GM18498 (cell line): Measurements from ENCODE around the gene ERC2.
A peak's percentile ranks its signal among the peaks of the same experiment; 100 is the strongest.

Experiments used
- ATAC-seq: cut with Tn5 transposase; IDR thresholded peaks from one replicate; pipeline ENCODE4 v1.9.1; 2021; ENCODE audit warnings: mild to moderate bottlenecking, moderate library complexity; ENCODE audit not compliant: unreplicated experiment

ERC2 gene

DNA sequence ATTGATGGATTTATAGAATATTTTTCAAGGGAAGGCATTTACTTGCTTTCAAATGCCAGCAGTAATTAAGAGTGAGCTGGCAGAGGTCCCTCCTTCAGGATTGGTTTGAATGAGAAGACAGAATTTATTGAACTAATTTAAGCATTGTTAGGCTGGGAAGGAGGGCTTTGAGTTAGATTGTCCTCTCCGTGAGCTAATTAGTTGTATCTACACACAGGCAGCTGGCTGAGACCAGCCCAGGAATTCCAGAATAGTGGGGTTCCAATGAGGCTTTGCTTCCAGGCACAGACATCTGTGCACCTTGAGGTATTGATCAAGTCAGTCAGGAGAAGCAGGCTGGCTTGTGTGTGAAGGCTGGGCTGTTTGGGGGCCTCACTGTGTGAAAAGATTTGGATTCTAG lies 857.1 kb downstream of the ERC2 start:
- no peak for ATAC-seq

DNA sequence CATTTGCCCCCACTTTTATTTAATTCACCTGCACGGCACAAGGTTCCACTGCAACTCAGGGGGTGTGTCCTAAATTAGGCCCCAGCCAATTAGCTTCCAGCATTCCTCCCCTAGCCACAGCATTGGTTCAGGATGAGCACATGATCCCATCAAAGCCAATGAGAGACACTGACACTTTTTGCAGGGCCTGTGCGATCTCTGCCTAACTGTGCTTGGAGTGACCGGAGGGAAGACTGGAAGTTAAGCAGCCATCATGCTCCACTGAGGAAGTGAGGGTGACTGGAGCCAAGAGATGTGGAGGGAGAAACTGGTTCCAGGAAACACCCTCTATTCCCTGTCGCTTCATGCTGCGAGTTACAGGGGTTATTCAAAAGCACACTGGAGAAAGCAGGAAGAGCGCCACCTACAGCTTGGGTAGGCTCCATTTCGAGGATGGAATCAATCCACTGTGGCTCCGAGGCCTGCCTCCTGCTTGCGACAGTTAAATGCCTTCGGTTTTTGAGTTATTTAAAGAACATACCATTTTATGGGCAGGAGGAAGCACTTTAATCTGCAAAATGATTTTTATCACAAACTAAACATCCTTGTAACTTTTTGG lies 858.9 kb downstream of the ERC2 start:
- no peak for ATAC-seq

DNA sequence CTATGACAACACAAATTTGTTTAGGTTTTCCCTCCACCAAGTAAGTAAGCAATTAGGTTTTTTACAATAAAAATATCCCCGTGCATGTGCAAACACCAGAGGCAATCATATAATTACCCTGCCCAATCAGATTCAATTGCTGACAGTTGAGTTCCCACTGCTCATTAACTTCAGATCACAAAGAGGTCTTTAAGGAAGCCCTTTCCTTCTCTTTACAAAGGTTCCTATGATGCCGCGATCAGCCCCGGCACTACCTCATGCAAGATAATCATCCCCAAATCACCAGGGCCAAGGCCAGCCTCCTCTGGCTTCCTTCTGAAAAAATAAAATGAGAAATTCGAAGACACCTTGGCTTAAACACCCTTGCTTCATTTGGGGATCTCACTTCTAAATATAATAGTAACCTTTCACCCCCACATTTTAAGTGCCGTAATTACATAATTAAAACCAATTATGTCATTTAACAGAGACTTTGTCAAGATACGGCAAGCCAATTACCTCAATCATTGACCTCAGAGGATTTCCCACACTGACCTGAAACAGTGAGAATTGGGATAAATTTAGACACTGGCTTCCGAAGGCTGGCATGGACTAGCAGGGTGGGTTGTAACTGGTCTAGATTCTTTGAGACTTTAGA lies 859.8 kb downstream of the ERC2 start:
- ATAC-seq, result no peak

DNA sequence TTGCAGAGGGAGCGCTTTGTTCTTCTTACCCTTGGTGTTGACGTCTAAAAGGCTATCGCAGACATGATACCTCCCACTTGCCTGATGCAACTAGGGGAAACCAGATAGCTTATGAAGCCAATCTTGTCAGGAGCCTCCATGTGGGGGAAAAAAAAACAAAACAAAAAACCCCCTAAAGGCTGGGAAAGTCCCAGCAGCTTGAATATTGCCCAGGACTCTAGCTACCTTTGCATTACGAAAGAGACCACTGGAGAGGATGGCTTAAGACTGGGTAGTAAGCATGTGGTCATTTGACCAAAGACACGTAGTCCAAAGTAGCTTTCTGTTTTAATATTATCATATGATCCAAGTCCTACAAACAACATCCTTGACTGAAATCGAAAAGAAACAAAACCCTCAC lies 860.4 kb downstream of the ERC2 start:
- peak; percentile 70 for ATAC-seq

DNA sequence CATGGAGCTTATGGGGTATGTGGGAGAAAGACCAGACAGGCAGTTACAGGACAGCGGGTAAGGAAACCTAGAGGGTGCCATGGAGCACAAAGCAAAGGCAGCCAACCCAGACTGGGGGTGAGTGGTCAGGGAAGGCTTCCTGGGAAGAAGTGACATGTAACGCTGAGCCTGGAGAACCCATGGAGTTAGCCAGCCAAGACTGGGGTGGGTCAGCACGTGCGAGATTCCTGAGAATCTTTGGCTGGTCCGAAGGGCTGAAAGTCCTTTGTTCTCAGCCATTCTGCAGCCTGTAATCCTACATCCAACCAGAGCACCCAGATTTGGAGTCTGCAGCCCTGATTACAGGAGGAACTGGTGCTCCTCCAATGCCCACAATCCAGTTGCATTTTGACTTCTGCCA lies 861.1 kb downstream of the ERC2 start:
- no peak for ATAC-seq

DNA sequence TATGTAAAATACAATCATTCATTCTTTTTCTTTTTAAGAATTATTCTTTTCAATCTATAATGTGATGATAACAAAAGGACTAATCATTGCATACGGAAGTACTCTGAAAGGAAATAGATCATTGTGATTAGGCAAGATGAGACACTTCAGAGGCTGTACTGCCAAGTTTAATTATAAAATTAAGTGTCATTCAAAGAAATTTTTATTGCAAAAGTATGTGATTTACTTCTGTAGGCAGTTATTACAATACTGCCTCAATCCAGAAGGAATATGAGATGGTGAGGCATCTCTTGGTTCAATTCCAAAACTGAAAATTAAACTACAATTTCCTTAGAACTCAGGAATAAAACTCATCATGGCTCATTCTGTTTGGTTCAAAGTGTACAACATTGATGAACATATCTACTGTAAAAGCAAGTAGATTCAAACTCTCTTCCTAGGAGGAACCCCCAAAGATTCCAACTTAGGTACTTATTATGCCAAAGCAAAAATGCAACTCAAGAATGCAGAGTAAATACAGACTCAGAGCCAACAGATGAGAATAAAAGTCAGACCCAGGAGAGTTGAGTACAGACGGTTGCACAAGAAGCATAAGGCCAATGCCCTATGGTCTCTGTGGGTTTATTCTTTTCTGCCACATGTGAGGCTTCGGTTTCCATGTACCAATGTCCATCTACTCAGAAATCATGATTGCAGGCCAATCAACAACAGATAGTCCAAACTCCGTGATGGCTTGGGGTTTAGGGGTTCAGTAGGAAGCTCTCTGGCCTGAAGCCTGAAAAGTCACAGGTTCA lies 862.6 kb downstream of the ERC2 start:
- ATAC-seq, result no peak

DNA sequence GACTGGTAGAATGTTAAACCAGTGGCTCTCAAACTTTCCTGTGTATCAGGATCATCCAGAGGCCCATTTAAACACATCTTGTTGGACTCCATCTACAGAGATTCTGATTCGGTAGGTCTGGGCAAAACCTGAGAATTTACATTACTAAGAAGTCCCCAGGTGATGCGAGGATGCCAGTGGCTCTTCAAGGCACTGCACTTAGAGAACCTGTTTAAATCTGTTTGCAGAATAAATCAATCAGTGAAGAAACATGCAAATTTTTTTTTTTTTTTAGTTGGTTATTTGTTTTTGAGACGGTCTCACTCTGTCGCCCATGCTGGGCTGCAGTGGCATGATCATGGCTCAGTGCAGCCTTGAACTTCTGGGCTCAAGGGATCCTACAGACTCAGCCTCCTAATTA lies 863.4 kb downstream of the ERC2 start:
- no peak for ATAC-seq

DNA sequence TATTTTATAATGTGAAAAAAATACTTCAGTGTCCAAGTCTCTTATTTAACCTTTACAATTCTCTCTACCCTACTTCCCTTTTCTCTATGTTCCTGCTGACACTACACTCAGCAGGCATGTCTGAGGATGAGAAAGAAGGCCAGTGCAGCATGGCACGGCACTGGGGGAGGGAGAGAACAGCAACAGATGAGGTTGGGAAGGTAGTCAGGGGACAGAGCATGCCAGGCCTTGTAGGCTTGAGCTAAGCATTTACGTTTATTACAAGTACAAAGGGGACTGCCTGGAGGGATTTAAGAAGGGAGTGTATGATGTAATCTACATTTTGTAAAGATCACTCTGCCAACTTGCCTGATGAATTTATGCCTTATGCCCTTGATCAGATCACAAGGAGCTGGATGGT lies 863.9 kb downstream of the ERC2 start:
- no peak for ATAC-seq

DNA sequence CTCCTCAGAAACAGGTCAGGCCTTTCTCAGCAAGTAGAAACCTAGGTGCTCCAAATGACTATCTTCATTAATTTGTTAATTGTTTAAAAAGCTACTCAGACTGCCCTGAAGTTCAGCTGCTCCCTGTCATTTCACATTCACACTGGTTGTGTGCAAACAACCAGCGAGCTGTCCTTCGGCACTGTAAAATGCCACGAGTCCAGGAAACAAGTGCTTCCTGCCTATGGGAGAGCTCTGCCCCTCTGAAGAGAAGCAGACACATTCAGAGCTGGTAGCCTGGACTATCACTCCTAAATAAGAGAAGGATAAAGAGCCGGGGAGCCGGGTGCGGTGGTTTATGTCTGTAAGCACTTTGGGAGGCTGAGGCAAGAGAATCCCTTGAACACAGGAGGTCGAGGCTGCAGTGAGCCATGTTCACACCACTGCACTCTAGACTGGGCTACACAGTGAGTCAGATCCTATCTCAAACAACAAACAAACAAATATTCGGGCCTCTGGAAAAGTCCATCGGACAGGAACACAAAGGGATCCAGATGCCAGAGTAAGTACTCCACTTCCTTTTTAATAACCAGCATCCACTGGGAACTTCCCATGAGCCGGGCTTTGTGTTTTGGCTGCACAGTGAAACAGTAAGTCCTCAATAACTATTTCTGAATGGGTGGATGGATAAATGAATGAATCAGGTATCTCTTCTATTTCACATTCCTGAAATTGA lies 866.7 kb downstream of the ERC2 start:
- no peak for ATAC-seq

DNA sequence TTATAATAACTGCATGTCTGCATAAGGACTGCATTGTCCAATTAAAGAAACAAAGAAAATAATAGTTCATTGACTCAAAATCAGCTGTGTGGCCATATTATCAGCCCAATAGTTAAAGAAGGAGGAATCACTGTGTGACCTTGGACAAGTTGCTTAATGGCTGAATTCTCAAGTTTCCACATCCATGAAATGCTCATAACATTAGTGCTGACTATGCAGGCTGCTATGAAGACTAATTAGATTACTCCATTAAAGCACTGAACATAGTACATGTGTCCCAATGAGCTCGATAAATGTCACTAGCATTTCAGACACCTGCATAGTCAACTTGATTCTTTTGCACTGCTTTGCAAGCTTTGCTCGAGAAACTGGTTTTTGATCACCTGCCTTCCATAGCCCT lies 870.0 kb downstream of the ERC2 start:
- ATAC-seq, result no peak

DNA sequence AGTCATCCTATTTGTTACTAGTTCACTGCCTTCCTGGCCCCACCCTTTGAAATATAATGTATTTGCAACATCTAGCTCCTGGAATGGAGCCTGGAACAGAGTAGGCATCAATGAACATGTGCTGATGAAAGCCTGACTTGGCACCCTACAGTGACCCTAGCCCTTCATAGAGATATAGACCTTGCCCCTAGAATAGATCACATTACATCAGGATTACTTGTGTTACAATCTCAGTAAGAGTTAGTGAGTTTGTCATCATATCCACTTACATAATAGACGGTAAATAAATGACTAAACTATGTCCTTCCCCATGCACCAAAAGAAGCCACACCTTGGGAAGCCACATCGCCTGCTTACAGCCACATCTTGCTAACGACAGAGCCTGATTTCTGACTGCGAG lies 870.6 kb downstream of the ERC2 start:
- ATAC-seq, result no peak

DNA sequence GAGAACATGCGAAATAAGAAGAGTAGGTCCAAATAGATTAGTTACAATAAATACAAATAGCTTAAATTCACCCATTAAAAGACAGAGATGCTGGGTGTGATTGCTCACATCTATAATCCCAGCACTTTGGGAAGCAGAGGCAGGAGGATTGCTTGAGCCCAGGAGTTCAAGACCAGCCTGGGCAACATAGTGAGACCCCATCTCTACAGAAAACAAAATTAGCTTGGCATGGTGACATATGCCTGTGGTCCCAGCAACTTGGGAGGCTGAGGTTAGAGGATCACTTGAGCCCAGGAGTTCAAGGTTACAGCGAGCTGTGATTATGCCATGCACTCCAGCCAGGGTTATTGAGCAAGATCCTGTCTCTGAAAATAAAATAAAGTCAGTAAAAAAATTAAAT lies 872.1 kb downstream of the ERC2 start:
- ATAC-seq, result no peak

DNA sequence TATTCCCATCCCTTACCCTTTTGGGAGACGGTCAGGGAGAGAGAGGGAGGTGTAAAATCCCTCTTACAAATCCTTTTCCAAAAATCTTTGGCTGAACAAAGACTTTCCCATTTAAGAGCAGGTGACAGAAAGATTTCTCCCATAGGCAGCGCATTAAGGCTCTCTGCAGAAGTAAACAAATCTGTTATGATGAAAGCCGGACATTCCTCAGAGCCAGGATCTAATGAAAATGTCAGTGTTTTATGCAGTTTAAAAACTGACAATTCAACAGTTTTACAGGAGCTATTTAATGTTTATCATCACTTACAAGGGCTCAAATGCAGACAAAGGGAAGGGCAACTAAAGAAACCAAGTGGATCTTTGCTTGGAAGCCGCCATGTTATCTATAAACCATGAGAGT lies 872.8 kb downstream of the ERC2 start:
- no peak for ATAC-seq

DNA sequence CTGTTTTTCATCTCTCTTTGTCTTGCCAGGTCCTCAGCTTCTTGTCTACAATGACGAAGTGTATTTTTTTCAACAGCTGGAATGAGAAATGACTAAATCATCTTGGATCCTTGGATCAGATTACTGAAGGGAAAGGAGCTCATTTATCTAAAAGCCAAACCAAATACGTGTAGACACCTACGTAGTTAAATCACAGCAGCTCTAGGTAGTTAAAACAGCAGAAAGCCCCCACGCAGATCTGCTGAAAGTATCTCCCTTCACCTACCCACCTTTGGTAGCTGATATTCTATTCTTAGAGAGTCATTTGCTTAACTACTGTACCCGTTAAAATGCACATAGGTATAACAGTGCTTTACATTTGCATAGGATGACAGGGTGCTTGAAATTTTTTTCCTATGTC lies 875.7 kb downstream of the ERC2 start:
- ATAC-seq, result no peak

DNA sequence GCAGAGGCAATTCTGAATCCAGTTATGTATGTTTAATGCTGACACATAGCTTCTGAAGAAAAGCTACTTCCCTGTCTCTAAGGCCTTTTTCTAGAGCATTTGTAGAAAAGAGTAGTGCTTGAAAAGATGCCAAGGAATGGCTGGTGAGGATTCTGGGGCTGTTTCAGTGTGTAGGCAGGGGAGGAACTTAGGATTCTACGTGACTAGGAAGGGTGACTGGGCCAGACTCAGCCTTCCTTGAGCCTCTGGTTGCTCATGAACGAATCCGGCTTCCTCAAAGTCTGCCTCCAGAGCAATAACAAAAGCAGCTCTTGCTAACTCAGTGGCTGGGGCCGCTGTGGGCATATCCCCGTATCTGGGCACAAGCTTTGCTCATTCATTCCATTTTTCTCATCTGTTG lies 876.4 kb downstream of the ERC2 start:
- ATAC-seq, result no peak

DNA sequence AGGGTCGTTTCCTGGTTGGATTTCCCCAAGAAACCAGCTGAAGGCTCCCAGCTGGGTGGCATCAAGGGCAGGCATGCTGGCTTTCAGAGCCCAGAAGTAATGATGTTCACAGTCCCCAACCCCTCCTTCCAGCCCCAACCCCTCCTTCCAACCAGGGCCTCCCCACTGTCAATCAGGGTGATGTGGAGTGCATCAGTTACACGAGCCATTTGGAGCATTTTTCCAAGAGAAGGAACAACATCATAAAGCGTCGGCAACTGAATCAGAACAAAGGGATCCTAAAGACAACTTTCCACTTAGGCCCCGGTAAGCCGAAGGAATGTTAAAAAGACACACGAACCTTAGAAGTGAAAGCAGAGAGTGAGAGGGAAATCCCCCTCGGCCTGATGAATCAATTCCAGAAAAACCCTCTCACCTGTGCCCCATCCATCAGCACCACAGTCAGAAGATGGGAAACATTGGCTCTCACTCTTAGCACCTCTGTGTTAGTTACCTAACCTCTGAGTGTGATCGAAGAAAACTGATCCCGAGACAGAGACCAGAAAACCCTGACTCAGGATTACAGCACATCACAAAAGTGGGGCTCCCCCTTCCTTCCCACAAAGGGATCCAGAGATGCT lies 880.0 kb downstream of the ERC2 start:
- no peak for ATAC-seq

DNA sequence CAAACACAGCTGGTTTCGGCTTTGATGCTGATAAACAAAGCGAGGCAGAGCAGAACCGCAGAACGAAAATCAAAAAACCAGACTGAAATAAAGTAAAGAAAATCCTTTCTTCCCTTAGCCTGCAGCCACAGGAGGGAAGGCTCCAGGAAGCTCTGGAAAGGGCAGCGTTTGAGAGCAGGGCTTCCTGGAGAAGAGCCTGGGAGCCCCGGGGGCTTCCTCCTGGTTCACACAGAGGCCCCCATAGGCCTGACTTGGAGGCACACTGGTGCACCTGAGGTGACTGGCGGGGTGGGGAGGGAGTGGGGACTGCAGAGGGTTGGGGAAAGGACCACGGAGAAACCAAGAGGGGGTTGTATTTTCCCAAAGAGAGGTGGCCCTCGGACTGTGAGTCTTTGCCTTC lies 882.4 kb downstream of the ERC2 start:
- no peak for ATAC-seq

DNA sequence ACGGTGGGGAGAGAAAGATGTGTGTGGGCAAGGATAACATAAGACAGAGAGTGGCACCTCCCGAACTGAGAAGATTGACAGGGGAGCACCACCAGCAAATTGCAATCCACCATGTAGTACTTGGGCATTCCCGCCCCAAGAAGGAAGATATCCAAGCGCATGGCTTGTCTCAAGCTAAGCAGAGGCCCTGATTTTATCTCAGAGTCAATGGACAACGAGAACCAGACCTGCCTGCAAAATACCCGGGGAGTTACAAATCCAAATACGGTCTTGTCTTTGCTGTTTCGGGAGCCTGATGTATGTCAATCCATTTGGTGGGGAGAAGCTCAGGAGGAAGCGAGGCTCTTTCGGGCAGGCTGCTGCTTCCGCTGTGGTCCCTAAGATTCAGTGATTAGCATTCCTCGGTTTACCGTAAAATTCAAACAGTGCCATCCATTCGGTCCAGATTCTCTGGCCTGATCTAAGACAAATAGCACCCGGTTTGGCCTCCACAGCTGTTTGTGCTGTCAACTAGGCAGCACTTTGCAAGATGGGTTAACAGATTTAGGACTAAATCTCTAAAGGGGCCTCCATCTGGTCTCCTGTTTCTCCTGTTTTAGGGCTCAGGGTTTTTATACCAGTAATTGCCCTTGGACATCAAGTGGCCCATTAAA lies 883.4 kb downstream of the ERC2 start:
- no peak for ATAC-seq

DNA sequence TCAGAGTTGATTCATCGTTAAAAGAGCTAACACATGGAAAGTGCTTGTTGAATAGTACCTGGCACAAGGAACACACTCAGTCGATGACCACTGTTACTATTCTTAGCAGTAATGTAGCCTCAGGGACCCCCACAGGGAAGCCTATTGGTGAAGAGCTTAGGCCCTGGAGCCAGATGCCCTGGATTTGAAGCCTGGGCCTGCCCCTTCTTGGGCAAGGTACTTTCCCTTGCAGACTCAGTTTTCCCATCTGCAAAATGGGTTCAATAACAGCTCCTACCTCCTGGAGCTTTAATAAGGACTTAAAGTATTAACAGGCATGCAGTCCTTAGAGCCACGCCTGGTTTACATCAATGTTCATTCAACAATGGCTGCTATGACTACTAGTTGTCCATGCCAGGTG lies 884.2 kb downstream of the ERC2 start:
- no peak for ATAC-seq

DNA sequence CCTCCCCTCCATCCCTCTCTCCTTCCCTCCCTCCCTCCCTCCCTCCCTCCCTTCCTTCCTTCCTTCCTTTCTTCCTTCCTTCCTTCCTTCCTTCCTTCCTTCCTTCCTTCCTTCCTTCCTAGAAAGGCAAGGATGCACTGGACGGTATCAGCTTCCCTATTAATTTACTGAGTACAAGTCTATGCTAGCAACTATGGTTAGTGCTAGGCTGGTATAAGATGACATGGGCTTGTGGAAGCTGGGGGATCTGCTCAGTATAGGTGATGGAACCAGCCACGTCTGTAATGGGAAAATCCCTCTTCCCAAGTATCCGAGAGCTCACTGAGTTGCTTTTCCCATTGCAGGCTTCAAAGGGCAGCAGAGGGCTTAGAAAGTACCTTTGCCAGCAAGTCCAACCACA lies 884.8 kb downstream of the ERC2 start:
- ATAC-seq, result no peak

DNA sequence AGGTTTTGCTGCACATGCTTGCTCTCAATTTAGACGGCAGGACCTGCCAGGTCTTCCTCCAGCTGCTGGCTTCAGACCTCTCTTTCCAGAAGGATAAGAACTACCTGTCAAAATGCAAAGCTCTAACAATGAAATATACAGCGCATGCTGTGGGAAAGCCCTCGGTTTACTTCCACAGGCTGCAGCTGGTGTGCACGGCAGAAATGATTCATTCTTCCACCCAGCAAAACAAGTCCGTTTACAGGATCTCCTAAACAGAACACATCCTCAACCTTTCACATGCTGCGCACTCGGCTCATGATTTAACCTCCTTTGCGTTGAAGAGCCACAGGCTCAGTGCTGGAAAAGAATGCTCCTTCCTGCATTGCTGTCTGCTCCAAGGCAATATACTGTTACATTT lies 888.8 kb downstream of the ERC2 start:
- ATAC-seq, result no peak
